ENCODE data around the gene PRAME.
"Not testable (repeated sequence)": the region's sequence is repeated elsewhere in the genome, so short reads cannot be mapped to it uniquely, and the experiment has no call there.

The PRAME gene

GRCh38 chr22:22523494-22523893 lies 35.6 kb downstream of the PRAME start:
- DNase-seq (ENCODE audit: low read depth in 2 of 2), result no peak

- DNase-seq (ENCODE audit: low read depth in 2 of 2), result no peak
Observed at GRCh38 chr22:22521631-22522030, 37.4 kb downstream of the PRAME start.

DNA sequence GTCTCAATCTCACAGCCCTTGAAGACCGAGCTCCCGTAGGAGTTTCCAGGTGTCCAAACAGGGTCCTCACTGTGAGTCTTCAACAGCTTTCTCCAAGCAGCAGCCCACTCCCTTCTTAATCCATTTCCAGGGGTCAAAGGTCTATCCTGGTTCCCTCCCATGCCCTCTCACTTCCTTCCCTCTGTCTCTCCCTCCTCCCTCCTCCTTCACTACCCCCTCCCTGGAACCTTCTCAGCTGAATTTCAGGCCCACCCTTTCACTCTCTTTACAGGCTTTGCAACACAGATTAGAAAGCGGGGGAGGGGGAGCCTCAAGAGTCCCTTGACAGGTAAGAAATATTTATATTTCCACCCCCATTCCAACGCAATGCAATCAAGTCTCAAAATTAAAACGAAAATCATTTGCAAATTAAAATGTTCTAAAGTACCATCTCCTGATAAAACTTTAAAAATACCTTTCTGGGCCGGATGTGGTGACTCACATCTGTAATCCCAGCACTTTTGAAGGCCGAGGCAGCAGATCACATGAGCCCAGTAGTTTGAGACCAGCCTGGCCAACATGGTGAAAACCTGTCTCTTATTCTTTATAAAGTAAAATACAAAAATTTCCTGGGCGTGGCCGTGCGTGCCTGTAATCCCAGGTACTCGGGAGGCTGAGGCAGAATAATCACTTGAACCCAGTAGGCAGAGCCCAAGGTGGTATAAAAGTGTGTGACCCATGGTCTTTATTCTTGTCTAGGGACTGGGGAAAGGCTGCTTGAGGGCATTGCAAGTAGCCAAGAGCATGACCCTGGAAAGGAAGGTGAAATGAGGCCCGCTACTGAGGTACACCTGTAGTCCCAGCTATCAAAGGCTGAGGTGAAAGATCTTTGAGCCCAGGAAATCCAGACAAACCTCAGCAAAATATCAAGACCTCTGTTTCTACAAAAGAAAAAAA lies 38.1 kb downstream of the PRAME start:
- DNase-seq (ENCODE audit: low read depth in 2 of 2), result no peak

- no peak for DNase-seq (ENCODE audit: low read depth in 2 of 2)
Observed at GRCh38 chr22:22520020-22520656, 38.9 kb downstream of the PRAME start, which contains the start of gene ZNF280A. ZNF280A (minus strand) TSS chr22:22520270; CDS start chr22:22515630, 4,640 bp downstream.

- no peak for DNase-seq (ENCODE audit: low read depth in 2 of 2)
Observed at GRCh38 chr22:22519591-22519990, 39.5 kb downstream of the PRAME start.

- DNase-seq (ENCODE audit: low read depth in 2 of 2), result no peak
Observed at GRCh38 chr22:22516992-22517391, 42.1 kb downstream of the PRAME start.

- DNase-seq (ENCODE audit: low read depth in 2 of 2), result no peak
Observed at GRCh38 chr22:22515890-22516289, 43.2 kb downstream of the PRAME start.

- not testable (repeated sequence) for DNase-seq (ENCODE audit: low read depth in 2 of 2)
Observed at GRCh38 chr22:22514431-22514830, 44.6 kb downstream of the PRAME start.

GRCh38 chr22:22513619-22514018 lies 45.4 kb downstream of the PRAME start:
- DNase-seq (ENCODE audit: low read depth in 2 of 2), result no peak

- no peak for DNase-seq (ENCODE audit: low read depth in 2 of 2)
Observed at GRCh38 chr22:22512951-22513350, 46.1 kb downstream of the PRAME start.

DNA sequence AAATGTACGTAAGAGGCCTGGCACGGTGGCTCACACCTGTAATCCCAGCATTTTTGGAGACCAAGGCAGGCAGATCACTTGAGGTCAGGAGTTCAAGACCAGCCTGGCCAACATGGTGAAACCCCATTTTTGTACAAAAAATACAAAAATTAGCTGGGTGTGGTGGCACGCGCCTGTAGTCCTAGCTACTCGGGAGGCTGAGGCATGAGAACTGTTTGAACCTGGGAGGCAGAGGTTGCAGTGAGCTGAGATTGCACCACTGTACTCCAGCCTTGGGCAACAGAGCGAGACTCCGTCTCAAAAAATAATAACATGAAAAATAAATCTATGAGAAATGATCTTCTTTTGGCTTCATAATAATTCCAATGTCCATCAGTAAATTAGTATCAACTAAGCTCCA lies 48.2 kb downstream of the PRAME start:
- DNase-seq (ENCODE audit: low read depth in 2 of 2), result not testable (repeated sequence)

DNA sequence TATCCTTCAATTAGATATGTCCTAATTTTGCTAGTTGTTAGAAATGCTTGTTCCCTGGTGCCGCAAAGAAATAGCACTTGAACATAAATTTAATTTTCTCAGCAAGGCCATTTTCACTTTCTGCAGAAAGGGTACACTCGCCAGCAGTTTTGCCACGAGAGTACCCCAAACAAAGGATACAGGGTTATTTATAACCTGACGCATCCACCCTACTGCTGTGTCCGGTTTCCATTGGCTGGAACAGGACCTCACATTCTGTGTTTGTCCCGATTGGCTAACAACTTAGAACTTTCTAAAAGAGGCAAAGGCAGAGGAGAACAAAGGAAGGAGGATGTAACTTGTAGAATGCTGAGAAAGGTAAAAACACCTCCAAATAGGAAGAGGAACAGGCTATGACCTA lies 49.2 kb downstream of the PRAME start:
- not testable (repeated sequence) for DNase-seq (ENCODE audit: low read depth in 2 of 2)

DNA sequence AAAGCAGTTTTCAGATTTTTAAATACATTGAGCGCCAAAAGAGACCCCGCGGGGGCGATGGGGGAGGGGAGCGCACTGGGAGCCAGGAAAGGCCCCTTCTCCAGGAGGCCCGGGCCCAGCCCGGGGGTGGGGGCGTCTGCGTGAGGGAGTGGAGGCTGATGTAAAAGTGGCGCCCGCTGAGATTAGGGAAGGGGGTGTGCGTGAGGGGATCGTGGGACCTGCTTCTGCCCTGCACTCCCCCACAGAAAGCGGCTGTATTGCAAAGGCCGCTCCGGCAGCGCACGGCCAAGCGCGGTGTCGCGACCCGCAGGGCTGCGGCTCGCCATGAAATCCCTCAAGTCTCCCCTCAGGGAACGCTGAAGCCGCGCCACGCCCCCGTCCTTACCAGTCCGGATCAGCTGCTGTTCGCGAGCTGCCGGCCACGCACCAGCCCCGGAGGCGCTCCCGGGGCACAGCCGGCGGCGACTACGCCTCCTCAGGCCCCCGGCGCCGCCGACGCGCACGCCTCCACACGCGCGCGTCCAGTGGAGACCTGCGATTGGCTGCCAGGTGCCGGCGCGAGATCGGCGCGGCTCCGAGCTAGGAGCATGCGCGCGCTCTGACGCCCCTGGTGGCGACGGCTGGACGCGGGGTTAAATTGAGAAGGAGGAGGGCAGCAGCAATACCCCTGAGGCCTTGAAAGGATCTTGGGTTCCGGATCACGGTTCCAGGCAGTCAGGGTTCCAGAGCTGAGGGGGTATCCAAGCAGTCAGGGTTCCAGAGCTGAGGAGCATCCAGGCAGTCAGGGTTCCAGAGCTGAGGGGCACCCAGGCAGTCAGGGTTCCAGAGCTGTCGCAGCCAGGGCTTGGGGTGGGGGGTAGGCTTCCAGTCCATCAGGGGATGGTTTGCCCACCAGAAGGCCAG lies 50.5 kb downstream of the PRAME start, which contains the start of gene ZNF280B:
ZNF280B (minus strand) TSS at position 469 of the 903 bp plus-strand sequence. CDS start 19,344 bp downstream, outside the sequence.
- peak; percentile 39 to 54 for DNase-seq (ENCODE audit: low read depth in 2 of 2)

- no peak for DNase-seq (ENCODE audit: low read depth in 2 of 2)
Observed at GRCh38 chr22:22507743-22508273, 51.3 kb downstream of the PRAME start.

- DNase-seq (ENCODE audit: low read depth in 2 of 2), result no peak
Observed at GRCh38 chr22:22506736-22507135, 52.3 kb downstream of the PRAME start.

- no peak for DNase-seq (ENCODE audit: low read depth in 2 of 2)
Observed at GRCh38 chr22:22498267-22498666, 60.8 kb downstream of the PRAME start.
